NCI-H748 (cell line): ENCODE results near the gene LPAR6.
"Not testable (repeated sequence)": the region's sequence is repeated elsewhere in the genome, so short reads cannot be mapped to it uniquely, and the experiment has no call there.

Experiments used
- DNase-seq: peaks from one replicate; lab custom pipeline; 2025; ENCODE audit not compliant: unreplicated experiment; lab: John Stamatoyannopoulos, UW

The LPAR6 gene, protein sequence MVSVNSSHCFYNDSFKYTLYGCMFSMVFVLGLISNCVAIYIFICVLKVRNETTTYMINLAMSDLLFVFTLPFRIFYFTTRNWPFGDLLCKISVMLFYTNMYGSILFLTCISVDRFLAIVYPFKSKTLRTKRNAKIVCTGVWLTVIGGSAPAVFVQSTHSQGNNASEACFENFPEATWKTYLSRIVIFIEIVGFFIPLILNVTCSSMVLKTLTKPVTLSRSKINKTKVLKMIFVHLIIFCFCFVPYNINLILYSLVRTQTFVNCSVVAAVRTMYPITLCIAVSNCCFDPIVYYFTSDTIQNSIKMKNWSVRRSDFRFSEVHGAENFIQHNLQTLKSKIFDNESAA

GRCh38 chr13:48412881-48413351 lies at the start of gene LPAR6:
LPAR6 (minus strand) TSS chr13:48413113; CDS start chr13:48412423, 690 bp downstream.
- DNase-seq, result peak; percentile 8

DNA sequence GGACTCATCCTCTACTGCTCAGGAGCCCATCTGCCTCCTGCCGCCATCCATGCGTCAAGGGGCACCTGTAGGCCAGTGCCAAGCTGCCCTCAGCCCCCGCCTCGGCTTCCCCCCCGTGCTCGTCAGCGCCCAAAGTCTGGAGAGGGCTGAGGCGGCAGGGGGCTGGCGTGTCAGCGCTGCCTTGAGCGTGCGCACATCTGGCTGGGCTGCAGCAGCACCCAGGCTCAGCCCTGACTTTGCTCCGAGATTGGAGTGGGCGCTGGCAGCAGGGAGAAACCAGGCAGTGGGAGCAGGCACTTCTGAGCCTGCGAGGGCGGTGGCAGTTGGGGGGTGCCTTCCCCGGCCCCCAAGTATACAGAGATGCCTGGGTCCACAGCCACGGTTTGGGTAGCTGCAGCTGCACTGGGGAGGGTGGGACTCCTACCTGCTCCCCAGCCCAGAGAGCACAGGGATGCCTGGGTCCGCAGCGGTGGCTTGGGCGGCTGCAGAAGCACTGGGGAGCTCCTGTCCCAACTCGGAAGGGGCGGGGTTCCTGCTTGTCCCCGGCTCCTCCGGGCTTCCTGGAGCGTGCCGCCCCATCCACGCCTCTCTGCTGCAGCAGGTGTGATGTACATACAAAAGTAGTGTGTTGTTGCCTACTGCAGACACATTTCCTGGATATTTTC lies 44.8 kb upstream of the LPAR6 start:
- DNase-seq, result no peak

- no peak for DNase-seq
These were observed 43.6 kb upstream of the LPAR6 start for GRCh38 chr13:48456546-48456945.

- DNase-seq, result not testable (repeated sequence)
These were observed 38.3 kb upstream of the LPAR6 start for GRCh38 chr13:48451196-48451595.

GRCh38 chr13:48449656-48450055 lies 36.7 kb upstream of the LPAR6 start:
- no peak for DNase-seq

DNA sequence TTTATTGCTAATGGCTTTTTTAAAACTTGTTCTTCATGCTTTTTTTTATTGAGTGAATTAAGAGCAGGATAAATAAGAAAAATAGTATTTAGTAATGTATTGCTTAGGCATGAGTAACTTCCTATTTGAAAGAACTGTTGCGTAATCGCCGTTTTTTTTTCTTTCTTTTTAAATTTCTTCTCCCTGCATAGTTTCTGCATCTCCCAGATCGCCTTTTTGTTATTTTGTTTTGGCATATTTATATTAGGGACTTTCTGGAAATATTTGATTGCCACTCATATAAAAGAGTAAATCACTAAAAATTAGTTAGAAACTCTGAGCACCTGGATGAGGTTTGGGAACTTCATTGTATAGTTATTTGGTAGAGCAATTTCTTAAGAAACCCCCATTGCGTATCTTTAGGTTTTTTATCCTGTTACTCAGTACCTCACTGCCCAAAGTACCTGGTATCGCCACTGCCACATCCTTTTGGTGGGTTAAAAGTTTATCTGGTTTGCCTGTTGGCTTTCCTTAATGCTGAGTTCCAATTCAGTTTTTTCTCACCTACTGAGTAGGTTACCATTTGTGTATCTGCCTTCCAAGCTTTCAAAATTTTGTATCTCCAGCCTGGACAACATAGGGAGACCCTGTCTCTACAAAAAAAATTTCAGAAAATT lies 36.2 kb upstream of the LPAR6 start:
- DNase-seq, result no peak

GRCh38 chr13:48448285-48448958 lies 35.5 kb upstream of the LPAR6 start:
- no peak for DNase-seq

DNA sequence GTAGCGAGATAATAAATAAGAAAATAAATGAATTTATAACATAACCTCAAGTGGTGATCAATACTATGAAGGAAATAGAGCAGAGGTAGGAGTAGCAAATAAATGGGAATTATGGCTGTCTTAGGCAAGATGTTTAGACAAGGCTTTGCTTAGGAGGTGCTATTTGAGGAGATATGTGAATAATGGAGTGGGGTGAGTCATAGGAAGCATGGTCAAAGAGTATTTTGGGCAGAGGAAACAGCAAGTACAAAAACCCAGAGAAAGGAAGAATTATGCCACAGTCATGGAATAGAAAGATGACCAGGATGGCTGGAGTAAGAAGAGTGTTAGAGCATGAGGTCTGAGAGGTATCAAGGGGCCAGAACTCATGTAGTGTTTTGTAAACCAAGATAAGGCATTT lies 33.6 kb upstream of the LPAR6 start:
- DNase-seq, result no peak

- DNase-seq, result no peak
These were observed 30.7 kb upstream of the LPAR6 start for GRCh38 chr13:48443442-48444208.

GRCh38 chr13:48437371-48437770 lies 24.5 kb upstream of the LPAR6 start:
- no peak for DNase-seq

DNA sequence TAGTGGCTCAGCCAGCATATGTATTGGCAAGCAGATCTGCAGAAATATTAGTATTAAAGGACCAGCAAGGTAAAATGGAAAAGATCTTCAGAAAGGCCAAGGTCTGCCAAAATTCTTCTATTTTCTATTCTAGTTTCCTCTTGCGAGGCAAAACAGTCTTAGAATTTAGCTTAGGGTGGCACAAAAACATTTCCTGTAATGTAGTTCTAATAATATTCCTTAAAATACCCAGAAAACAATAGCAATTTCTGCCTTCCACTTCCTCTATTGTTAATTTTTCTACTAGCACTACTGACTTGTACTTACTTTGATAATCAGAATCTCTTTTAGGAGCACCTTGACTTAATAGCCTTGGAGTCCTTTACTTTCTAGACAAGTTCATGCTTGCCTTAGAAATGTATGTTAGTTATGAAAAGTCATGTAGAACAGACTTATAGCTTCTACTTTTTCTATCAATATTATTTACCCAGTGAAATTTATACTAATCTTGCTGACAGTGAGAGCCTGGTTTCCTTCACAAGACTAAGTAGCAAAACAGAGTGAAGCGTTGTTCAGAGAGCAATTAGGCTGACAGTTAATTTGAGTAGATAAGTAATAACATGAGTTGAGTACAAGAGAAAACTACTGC lies 23.9 kb upstream of the LPAR6 start:
- no peak for DNase-seq

GRCh38 chr13:48434200-48434599 lies 21.3 kb upstream of the LPAR6 start:
- no peak for DNase-seq

GRCh38 chr13:48431987-48432615 lies 19.2 kb upstream of the LPAR6 start:
- no peak for DNase-seq

GRCh38 chr13:48431431-48431830 lies 18.5 kb upstream of the LPAR6 start:
- DNase-seq, result no peak

GRCh38 chr13:48429886-48430285 lies 17.0 kb upstream of the LPAR6 start:
- DNase-seq, result no peak

DNA sequence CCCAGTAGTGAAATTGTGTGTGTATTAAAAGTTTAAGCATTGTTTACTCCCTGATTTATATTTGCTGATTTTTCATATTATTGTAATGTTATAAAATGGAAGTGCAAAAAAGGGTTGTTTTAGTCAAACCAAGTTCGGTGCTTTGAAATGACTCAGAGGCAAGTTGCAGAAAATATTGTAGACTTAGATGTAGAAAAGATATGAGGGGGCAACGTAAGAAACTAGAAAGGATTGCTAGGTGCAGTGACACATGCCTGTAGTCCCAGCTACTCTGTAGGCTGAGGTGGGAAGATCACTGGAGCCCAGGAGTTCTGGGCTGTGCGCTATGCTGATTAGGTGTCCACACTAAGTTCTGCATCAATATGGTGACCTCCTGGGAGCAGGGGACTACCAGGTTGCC lies 16.1 kb upstream of the LPAR6 start:
- no peak for DNase-seq

GRCh38 chr13:48426755-48427298 lies 13.9 kb upstream of the LPAR6 start:
- not testable (repeated sequence) for DNase-seq

DNA sequence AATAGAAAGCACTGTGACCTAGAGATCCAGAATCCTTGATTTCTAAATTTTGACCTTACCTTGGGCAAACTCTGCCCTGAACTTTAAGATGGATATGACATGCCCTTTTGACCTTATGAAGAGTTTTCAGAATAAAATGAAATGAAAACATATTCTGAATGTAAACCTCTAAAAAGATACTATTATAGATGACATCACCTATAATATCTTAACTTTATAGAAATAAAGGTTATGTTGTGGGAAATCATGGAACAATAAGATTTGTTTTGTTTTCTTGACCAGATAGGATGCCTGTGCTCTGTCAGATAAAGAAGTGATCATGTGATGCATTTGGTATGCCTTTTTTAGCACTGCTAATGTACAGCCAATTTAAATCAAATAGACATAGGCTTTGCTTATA lies 13.1 kb upstream of the LPAR6 start:
- no peak for DNase-seq

- no peak for DNase-seq
These were observed 11.3 kb upstream of the LPAR6 start for GRCh38 chr13:48424212-48424611.
